ENCODE results near the gene BCR.

DNA sequence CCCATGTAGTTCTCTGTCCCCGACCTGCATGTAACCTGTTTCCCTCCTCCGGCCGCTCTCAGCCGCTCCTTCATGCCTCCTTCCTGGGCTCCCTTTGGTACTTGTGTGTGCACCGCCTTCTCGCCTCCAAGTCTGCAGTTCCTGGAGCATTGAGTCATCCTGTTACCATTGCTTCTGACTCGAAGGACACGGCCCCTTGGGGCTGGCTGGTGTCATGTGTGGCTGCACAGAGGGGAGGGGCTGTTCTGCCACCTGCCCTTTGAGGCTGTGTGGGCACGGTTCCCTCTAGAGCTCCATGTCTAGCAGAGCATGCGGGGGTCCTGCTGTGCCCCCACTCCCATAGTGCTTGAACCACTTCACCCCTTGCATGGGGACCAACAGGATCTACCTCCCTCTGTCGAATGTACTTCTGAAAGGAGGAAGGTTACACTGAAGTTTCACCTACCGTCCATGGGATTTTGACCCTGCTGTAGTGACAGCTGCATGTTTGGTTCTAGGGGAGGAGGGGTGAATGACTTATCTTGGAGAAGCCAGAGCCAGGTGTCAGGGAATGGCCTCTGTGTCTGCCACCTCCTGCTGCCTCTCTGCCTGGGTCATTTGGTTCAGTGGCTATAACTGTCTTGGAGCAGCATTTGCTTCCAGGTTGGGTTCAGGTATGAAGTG lies 39.6 kb downstream of the BCR start:
- TF ChIP-seq, protein P1, sequence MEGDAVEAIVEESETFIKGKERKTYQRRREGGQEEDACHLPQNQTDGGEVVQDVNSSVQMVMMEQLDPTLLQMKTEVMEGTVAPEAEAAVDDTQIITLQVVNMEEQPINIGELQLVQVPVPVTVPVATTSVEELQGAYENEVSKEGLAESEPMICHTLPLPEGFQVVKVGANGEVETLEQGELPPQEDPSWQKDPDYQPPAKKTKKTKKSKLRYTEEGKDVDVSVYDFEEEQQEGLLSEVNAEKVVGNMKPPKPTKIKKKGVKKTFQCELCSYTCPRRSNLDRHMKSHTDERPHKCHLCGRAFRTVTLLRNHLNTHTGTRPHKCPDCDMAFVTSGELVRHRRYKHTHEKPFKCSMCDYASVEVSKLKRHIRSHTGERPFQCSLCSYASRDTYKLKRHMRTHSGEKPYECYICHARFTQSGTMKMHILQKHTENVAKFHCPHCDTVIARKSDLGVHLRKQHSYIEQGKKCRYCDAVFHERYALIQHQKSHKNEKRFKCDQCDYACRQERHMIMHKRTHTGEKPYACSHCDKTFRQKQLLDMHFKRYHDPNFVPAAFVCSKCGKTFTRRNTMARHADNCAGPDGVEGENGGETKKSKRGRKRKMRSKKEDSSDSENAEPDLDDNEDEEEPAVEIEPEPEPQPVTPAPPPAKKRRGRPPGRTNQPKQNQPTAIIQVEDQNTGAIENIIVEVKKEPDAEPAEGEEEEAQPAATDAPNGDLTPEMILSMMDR (IDR thresholded peaks at IDR 0.05): no peak
- no peak for TF ChIP-seq POLR2A (IDR thresholded peaks at IDR 0.05)
